ENCODE measurements around the gene ACER3.

- TF ChIP-seq POLR2A (IDR thresholded peaks at IDR 0.05), result no peak
- TF ChIP-seq, protein P1, sequence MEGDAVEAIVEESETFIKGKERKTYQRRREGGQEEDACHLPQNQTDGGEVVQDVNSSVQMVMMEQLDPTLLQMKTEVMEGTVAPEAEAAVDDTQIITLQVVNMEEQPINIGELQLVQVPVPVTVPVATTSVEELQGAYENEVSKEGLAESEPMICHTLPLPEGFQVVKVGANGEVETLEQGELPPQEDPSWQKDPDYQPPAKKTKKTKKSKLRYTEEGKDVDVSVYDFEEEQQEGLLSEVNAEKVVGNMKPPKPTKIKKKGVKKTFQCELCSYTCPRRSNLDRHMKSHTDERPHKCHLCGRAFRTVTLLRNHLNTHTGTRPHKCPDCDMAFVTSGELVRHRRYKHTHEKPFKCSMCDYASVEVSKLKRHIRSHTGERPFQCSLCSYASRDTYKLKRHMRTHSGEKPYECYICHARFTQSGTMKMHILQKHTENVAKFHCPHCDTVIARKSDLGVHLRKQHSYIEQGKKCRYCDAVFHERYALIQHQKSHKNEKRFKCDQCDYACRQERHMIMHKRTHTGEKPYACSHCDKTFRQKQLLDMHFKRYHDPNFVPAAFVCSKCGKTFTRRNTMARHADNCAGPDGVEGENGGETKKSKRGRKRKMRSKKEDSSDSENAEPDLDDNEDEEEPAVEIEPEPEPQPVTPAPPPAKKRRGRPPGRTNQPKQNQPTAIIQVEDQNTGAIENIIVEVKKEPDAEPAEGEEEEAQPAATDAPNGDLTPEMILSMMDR (IDR thresholded peaks at IDR 0.05), result no peak
Measured at GRCh38 chr11:76919467-76919866, 58.7 kb downstream of the ACER3 start.

Data from heart left ventricle (tissue), 13 donors.